GM21737 (cell line): ENCODE data around the gene CCDC85B.
A peak's percentile ranks its signal among the peaks of the same experiment; 100 is the strongest.
"Not testable (repeated sequence)": the region's sequence is repeated elsewhere in the genome, so short reads cannot be mapped to it uniquely, and the experiment has no call there.

Experiments used
- ATAC-seq: cut with Tn5 transposase; IDR thresholded peaks from one replicate; pipeline ENCODE4 v1.9.1; 2021; ENCODE audit warnings: mild to moderate bottlenecking, moderate library complexity; ENCODE audit not compliant: unreplicated experiment

The CCDC85B gene

DNA sequence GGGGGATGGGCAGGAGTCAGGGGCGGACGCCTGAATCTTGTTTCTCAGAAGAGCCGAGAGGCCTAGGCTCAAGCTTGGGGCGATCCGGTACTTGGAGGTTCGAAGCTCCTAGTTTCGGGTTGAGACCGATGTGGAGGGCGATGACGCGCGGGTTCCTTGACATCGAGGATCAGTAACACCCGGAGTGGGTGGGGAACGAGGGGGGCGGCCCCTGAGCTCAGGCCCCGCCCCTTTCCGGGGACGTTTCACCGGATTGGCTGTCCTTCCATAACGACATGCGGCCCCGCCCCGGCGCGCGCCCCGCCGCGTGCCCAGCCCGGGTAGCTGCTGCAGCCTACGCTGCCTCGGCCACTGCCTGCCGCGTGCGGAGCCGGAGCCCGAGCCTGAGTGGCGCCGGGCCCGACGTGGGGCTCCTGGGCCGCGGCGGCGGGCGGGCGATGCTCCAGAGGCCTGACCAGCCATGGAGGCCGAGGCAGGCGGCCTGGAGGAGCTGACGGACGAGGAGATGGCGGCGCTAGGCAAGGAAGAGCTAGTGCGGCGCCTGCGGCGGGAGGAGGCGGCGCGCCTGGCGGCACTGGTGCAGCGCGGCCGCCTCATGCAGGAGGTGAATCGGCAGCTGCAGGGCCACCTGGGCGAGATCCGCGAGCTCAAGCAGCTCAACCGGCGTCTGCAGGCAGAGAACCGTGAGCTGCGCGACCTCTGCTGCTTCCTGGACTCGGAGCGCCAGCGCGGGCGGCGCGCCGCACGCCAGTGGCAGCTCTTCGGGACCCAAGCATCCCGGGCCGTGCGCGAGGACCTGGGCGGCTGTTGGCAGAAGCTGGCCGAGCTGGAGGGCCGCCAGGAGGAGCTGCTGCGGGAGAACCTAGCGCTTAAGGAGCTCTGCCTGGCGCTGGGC, at the start of gene CCDC85B:
TSS of gene CCDC85B (plus strand) at position 350 of the 895 bp plus-strand sequence. CDS start at position 461, 111 bp downstream.
- ATAC-seq = peak; percentile 56

DNA sequence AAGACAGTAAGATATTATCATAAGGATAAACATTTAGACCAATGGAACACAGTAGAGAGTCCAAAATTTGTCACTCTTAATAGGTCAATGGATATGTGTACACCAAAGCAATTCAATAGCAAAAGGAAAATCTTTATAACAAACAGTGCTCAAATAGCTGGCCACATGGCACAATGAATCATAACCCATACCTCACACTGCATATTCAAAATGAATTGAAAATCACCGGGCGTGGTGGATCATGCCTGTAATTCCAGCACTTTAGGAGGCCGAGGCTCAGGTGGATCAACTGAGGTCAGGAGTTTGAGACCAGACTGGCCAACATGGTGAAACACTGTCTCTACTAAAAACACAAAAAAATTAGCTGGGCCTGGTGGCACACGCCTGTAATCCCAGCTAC, 48.3 kb upstream of the CCDC85B start:
- ATAC-seq = no peak

DNA sequence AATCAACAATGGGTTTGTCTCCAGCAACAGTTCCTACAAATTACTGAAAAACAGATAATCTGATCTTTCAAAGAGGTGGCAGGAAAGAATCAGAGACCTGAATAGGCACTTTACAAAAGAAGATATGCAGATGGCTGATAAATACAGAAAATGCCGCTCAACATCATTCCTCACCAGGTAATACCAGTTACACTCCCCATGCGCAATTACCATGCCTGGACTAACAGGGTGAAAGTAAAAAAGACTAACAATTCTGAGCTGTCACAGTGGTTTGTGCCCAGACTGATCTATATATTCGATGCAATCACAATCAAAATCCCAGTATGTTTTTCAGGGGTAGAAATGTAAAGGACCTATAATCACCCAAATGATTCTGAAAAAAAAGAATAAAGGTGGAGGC, 46.7 kb upstream of the CCDC85B start:
- no peak for ATAC-seq

DNA sequence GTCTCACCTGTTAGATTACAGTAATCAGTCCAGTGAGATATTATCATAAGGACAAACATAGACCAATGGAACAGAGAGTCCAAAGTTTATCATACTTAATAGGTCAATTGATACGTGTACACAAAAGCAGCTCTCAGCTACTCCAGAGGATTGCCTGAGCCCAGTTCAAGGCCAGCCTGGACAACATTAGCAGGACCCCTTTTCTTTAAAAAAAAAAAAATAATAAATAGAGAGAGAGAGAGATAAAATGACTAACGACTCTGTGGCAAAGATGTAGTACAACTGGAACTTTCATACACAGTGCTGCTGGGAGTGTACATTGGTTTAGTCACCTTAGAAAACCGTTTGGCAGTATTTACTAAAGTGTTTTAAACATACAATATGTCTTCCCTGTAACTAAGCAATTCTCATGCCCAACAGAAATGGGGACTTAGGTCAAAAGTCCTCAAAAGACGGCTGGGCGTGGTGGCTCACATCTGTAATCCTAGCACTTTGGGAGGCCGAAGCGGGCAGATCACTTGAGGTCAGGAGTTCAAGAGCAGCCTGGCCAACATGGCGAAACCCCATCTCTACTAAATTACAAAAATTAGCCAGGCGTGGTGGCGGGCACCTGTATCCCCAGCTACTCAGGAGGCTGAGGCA, 46.1 kb upstream of the CCDC85B start:
- no peak for ATAC-seq

DNA sequence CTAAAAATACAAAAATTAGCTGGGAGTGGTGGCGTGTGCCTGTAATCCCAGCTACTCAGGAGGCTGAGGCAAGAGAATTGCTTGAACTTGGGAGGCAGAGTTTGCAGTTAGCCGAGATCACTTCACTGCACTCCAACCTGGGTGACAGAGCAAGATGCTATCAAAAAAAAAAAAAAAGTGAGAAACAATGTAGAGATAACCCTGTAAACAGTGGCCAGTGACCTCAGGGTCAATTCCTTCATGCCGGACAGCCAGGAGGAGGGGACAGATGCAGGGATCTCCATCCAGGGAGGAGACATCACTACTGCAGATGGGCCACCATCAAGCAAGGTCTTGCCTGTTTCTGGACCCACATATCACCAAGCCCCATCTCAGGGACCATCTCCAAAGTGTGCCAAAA, 42.7 kb upstream of the CCDC85B start:
- ATAC-seq = no peak

DNA sequence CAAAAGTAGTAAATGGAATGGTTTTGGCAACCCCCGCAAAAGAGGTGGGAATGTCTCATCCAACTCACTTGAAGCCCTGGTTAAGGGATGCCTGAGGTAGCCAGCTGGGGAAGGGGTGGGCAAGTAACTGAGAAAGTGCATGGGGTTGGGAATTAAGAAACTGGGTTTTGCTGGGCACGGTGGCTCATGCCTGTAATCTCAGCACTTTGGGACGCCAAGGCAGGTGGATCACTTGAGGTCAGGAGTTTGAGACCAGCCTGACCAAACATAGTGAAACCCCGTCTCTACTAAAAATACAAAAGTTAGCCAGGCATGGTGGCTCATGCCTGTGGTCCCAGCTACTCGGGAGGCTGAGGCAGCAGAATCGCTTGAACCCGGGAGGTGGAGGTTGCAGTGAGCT, 41.8 kb upstream of the CCDC85B start:
- ATAC-seq = not testable (repeated sequence)

DNA sequence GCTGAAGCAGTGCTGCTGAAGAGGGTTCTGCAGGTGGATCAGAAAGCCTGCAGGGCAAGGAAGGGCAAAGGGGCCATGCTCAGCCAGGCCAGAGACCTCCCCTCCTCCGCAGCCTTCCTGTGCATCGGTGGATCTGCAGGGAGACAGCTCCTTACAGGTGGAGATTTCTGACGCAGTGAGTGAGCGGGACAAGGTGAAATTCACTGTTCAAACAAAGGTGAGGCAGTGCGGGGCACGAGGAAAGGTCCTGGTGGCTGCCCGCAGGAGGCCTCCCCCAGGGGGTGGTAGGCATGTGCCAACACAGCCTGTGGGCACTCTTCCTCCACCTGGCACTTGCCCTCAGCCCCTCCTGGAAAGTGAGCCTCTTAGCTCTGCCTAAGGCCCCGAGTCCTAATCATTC, 41.1 kb upstream of the CCDC85B start:
- ATAC-seq = no peak

DNA sequence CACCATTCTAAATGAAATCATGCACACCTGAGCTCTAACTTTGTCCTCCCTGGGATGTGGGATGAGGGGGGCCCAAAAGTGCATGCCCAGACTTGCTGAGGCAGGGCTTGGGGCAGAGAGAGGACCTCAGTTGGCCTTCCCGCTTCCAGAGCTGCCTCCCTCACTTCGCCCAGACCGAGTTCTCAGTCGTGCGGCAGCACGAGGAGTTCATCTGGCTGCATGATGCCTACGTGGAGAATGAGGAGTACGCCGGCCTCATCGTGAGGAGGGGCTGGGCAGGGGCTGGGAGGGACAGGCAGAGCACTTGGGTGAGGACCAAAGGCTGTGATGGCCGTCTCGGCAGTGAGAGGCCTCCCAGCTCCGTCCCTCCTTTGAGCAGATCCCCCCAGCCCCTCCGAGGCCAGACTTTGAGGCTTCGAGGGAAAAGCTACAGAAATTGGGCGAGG, 40.7 kb upstream of the CCDC85B start:
- no peak for ATAC-seq

DNA sequence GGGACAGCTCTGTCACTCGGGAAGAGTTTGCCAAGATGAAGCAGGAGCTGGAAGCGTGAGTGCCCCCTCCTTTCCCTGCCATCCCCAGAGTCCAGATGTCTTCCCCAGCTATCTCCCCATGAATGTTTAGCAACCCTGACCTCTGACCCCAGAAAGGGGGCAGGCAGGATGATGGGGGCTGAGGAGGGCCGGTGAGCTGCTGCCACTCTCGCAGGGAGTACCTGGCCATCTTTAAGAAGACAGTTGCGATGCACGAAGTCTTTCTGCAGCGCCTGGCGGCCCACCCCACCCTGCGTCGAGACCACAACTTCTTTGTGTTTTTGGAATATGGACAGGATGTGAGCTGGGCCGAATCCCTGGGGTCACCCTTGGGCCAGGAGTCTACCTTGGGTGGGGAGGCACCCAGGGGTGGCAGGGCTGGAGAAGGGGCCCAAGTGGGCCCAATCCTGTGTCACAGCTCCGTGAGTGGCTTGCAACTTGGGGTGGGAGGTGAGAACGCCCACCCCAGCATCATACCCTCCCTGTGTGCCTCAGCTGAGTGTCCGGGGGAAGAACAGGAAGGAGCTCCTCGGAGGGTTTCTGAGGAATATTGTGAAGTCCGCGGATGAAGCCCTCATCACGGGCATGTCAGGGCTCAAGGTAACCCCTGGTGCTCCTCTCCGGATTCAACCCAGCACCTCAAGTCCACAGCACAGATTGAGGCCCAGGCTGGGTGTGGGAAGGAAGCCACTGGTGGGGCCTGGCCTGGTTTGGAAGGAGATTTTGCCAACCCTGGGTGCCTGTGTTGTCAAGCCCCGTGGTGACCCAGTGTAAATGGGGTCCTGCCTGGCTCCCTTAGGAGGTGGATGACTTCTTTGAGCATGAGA, 40.0 kb upstream of the CCDC85B start:
- ATAC-seq = no peak

DNA sequence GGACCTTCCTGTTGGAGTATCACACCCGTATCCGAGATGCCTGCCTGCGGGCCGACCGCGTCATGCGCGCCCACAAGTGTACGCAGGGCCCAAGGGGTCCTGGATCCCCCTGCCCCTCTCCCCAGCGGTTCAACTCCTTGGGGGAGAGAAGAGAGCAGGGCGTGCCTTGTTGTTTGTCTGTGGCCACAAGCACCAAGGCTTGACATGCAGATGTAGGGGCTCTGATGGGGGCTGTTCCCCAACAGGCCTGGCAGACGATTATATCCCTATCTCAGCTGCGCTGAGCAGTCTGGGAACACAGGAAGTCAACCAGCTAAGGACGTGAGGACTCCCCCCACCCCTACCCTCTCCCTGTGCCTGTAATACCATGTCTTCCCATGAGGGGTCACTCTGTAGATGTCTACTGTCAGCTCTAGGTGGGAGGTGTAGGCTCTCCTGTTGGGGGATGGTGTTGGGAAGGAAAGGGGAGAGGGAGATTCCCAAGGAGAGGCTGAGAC, 39.3 kb upstream of the CCDC85B start:
- ATAC-seq = no peak

DNA sequence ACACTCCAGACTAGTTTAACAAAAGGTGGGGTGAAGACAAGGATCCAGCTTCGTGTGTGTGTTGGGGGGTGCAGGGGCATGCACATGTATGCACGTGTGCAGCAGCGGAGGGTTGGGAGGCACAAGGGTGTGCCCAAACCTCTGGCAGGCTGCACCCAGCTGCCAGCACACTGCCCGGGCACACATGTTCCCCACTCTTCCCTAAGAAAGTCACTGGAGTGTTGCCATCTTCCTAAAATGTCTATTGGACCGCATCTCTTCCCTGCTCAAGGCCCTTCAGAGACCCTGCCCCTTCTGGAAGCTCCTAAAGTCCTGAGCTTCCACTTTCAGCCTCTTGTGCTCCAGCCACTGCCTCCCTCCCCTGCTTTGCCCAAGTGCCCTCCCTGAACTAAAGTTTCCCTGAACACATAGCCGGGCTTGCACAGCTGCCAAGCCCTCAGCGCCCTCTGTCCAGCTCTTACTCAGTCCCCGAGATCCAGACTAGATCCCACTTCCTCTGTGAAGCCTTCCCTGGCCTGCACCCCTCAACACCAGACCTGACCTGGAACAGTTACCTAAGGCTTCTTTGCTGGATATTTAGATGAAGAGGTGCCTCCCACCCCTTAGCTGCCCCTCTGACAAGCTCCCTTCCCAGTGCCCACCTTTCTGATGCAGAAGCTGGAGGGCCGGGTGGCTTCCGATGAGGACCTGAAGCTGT, 38.5 kb upstream of the CCDC85B start:
- ATAC-seq = no peak

DNA sequence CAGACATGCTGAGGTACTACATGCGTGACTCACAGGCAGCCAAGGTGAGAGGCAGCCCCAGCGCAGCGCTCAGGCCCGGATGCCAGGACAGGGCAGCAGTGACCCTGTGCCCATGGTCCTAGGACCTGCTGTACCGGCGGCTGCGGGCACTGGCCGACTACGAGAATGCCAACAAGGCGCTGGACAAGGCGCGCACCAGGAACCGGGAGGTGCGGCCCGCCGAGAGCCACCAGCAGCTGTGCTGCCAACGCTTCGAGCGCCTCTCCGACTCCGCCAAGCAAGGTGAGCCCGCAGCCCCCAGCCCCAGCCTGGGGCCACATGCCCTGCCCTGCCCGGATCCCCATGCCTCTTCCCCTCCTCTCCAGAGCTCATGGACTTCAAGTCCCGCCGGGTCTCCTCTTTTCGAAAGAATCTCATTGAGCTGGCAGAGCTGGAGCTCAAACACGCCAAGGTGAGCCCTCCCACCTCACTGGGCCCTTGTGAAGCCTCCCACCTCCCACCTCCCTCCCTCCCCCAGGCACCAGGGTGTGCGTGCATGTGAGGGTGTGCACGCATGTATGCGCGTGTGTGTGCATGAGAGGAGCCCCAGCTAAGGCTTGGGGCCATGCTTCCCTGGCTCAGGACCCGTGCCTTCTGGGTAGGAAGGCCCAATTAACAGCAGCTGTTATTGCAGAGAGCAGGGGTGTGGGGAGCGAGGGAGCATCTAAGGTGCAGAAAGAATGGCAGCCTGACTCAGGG, 37.8 kb upstream of the CCDC85B start:
- no peak for ATAC-seq

DNA sequence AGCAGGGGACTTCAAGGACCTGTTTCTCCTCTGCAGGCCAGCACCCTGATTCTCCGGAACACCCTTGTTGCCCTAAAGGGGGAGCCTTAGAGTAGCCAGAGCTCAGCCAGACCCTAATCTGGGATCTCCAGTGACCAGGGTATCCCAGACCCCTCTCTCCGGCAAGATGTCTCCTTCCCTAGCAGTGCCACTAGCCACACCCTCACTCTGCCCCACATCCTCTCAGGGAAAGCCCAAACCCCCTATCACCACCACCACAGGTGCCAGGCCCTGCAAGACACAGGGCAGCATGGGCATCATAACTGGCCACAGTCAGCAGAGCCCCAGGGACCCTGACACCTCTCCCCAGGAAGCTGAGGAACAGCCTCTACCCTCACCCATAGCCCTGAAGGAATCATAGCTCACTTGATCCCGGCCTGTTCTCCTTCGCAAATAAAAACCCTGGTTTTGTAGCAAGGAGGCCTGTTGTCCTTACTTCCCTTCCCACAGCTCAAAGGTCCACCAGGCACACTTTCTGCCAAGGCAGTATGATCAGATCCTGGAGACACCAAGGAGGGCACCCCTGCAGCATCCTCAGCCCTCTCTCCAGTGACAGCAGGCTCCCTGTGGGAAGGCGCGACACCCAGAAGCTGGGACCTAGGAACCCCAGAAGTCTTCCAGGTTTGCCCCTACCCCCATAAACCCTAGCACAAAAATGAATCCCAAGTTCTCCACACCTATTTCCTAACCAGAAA, 37.1 kb upstream of the CCDC85B start:
- no peak for ATAC-seq

DNA sequence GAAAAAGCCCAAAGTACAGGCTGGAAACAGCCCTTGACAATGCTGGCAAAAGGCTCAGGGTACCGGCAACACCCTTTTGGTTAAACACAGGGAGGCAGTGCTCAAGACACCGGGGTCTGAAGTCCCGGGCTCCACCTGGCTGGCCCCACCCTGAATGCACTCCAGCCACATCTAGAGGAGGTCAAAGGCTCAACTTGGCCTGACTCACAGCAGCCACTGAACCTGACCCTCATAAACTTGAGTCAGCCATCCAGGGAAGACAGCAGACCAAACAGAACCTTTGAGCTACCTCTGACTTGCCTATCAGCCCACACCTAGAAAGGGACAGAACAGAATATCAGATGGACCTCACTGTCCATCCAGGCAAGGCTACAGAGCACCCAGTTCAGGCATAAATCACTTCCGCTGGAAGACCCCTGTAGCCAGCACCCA, 36.3 kb upstream of the CCDC85B start:
- ATAC-seq = no peak

DNA sequence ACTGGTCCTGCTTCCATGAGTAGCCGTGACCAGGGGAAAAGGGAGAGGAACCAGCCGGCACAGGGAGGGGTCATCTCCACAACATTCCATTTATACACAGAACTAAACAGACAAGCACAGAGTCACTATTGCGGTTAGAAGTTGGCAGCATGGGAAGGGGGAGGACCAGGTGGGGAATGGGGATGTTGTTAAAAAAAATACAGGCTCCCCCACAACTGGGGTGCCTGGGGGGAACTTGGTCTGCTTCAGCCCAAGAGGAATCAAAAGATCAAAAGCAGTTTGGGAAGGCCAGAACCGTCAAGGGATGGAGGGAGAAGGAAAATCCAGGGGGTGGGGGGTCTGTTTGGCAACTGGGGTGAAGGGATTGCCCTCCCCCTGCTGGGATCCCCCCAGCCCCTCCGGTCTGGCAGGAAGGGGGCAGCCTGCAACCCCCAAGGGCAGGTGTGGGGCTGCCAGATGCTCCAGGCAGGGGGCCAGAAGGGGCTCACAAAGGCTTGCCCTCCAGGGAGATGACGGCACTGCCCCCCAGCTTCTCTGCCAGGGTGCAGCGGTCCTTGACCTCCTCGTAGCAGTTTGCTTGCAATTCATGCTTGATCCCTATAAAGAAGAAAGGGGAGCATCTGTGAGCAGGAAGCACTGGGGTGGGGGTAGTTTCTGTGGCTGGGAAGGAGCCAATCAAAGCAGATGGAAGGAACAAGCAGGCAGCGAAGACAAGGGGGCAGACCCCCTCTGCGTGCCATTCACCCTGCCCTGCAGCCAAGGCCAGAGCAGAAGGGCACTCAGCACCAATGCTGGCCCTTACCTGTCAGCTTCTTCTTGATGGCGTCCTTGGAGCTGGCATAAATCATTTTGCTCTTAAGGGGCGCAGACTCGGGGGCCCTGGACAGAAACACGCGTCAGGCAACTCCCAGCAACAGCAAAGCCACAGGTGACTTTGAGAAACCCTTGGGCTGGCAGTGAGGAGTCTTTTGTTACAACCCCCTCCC, 35.3 kb upstream of the CCDC85B start:
- no peak for ATAC-seq

DNA sequence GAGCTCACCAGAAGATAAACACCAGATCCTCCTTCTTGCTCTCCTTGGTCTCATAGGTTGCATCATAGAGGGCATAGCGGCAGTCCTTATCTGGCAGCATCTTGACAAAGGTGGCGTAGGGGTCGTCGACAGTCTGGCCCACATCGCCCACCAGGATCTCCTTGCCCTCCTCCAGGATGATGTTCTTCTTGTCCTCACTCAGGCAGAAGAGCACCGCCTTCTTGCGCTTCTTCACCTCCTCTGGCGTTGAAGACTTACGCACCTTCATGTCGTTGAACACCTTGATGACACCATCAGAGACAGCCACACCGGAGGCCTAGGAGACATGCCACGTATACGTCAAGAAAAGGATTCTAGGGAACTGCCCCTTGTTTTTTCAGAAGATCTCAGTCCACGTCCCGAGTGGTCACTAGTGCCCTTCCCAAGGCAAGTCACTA, 34.5 kb upstream of the CCDC85B start:
- ATAC-seq = no peak

DNA sequence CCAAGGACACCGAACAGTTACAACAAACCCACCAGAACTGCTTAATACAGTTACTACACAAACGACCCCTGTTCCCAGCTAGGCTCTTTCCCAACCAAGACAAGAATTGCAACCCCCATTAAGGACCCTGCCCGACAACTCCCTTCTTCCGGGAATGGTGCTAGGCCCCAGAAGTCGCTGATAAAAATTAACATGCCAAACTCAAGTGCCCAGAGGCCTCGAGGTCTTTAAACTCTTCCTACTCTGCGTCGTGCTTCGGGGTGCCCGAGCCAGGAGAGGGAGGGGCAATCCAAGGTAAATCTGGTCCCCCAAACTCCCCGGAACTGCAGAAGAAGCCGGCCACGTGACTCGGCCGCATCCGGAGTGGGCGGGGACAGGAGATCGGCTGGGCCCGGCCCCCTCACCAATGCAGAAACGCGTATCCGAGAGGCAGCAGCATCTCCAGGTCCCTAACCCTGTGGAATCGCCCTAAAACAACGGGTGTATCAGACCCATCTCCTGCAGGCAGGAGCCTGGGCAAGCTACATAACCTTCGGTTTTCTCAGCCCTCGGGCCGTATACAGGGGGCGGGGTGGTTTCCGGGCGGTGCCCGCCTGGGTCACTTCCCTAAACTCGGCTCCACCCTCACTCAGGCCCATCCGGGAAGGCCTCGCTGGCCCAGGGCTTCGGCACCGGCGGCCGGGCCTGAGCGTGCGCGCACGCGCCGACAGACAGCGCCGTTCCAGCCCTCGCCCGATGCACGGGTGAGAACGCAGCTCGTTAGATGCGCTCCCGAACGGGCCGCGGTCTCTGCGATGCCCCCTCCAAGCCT, 33.6 kb upstream of the CCDC85B start:
- peak; percentile 27 for ATAC-seq
